Measurements from ENCODE around the gene JPH4. TPM values are rescaled to one million over a fixed set of nuclear protein-coding genes. Genes with fewer than 3 reads are reported as not detected.

JPH4 gene
- total RNA-seq, 1 experiment from 2014 or later, result 50.1 TPM

GRCh38 chr14:23567186-23568020 is 11.2 kb downstream of the JPH4 start, which contains the start of gene AP1G2 (continued):
- TF ChIP-seq PREB (CRISPR knock-in tag; IDR thresholded peaks at IDR 0.05; ENCODE audit: borderline replicate concordance) (peak; percentile 64; the same call in 1 of the 2 replicates), ERG (CRISPR knock-in tag; IDR thresholded peaks at IDR 0.05) (peak; percentile 3; the same call in 1 of the 2 replicates), ZNF232 (CRISPR knock-in tag; IDR thresholded peaks at IDR 0.05) (peak; percentile 77; the same call in 1 of the 2 replicates), EMX1 (CRISPR knock-in tag; IDR thresholded peaks at IDR 0.05) (peak; percentile 87), ETV6 (CRISPR knock-in tag; IDR thresholded peaks at IDR 0.05) (peak; percentile 80), NFYB (CRISPR knock-in tag; conservative IDR thresholded peaks at IDR 0.05; ENCODE audit: low read depth) (0 out of 2 replicates have a peak, but pooled peaks have one; percentile 13), USF2 (CRISPR knock-in tag; IDR thresholded peaks at IDR 0.05) (peak; percentile 52), ZNF317 (CRISPR knock-in tag; IDR thresholded peaks at IDR 0.05; ENCODE audit: borderline replicate concordance, low read depth) (no peak; the same call in 1 of the 2 replicates), ZNF425 (CRISPR knock-in tag; conservative IDR thresholded peaks at IDR 0.05) (no peak), IRF1 (CRISPR knock-in tag; IDR thresholded peaks at IDR 0.05) (0 out of 2 replicates have a peak, but pooled peaks have one; percentile 29), FOXP4 (CRISPR knock-in tag; IDR thresholded peaks at IDR 0.05) (0 out of 2 replicates have a peak, but pooled peaks have one; percentile 65), FOXK1 (CRISPR knock-in tag; IDR thresholded peaks at IDR 0.05) (peak; percentile 45; the same call in 1 of the 2 replicates), ZNF671 (CRISPR knock-in tag; IDR thresholded peaks at IDR 0.05) (no peak), PRRX2 (CRISPR knock-in tag; IDR thresholded peaks at IDR 0.05) (peak; percentile 86), HMGXB4 (CRISPR knock-in tag; IDR thresholded peaks at IDR 0.05) (peak; percentile 37; the same call in 1 of the 2 replicates), FOXP1 (CRISPR knock-in tag; IDR thresholded peaks at IDR 0.05; ENCODE audit: borderline replicate concordance) (0 out of 2 replicates have a peak, but pooled peaks have one; percentile 73)
- TF ChIP-seq, protein P1, sequence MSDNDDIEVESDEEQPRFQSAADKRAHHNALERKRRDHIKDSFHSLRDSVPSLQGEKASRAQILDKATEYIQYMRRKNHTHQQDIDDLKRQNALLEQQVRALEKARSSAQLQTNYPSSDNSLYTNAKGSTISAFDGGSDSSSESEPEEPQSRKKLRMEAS (CRISPR knock-in tag; IDR thresholded peaks at IDR 0.05), result peak; percentile 62; the same call in 1 of the 2 replicates
- TF ChIP-seq, protein P2, sequence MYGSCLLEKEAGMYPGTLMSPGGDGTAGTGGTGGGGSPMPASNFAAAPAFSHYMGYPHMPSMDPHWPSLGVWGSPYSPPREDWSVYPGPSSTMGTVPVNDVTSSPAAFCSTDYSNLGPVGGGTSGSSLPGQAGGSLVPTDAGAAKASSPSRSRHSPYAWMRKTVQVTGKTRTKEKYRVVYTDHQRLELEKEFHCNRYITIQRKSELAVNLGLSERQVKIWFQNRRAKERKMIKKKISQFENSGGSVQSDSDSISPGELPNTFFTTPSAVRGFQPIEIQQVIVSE (CRISPR knock-in tag; IDR thresholded peaks at IDR 0.05; ENCODE audit: borderline replicate concordance), result no peak
- TF ChIP-seq, protein P3, sequence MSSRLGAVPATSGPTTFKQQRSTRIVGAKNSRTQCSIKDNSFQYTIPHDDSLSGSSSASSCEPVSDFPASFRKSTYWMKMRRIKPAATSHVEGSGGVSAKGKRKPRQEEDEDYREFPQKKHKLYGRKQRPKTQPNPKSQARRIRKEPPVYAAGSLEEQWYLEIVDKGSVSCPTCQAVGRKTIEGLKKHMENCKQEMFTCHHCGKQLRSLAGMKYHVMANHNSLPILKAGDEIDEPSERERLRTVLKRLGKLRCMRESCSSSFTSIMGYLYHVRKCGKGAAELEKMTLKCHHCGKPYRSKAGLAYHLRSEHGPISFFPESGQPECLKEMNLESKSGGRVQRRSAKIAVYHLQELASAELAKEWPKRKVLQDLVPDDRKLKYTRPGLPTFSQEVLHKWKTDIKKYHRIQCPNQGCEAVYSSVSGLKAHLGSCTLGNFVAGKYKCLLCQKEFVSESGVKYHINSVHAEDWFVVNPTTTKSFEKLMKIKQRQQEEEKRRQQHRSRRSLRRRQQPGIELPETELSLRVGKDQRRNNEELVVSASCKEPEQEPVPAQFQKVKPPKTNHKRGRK (CRISPR knock-in tag; IDR thresholded peaks at IDR 0.05; ENCODE audit: borderline replicate concordance), result no peak

All from WTC11 (cell line).